Neuronal stem cell (in vitro differentiated cells): ENCODE results near the gene SMIM13. TPM values are rescaled to one million over a fixed set of nuclear protein-coding genes. Genes with fewer than 3 reads are reported as not detected.

Experiments
- DNase-seq: peaks from one replicate; pipeline ENCODE4 v3.0.0-alpha.2; 2013; ENCODE audit warnings: low spot score
- H2AFZ ChIP-seq: one replicate; pipeline ENCODE4 v1.6.1; 2013; ENCODE audit warnings: mild to moderate bottlenecking, low read length, inconsistent platforms
- H2AK5ac ChIP-seq: 2 replicates; pipeline ENCODE4 v1.6.1; 2013; ENCODE audit warnings: low read depth, mild to moderate bottlenecking, inconsistent platforms, low read length, moderate library complexity, mixed read lengths
- H2BK120ac ChIP-seq: 2 replicates; pipeline ENCODE4 v1.6.1; 2013; ENCODE audit warnings: low read depth, mild to moderate bottlenecking, inconsistent platforms, low read length, moderate library complexity, mixed read lengths
- H2BK12ac ChIP-seq: one replicate; pipeline ENCODE4 v1.6.1; 2013; ENCODE audit warnings: low read length, inconsistent platforms
- H2BK15ac ChIP-seq: 2 replicates; pipeline ENCODE4 v1.6.1; 2013; ENCODE audit warnings: mild to moderate bottlenecking, low read length, inconsistent platforms, mixed read lengths
- H2BK5ac ChIP-seq: one replicate; pipeline ENCODE4 v1.6.1; 2013; ENCODE audit warnings: inconsistent platforms, mild to moderate bottlenecking, low read length, moderate library complexity
- H3K14ac ChIP-seq: one replicate; pipeline ENCODE4 v1.6.1; 2013; ENCODE audit warnings: low read length, inconsistent platforms
- H3K18ac ChIP-seq: 2 replicates; pipeline ENCODE4 v1.6.1; 2013; ENCODE audit warnings: low read length, inconsistent platforms
- H3K23ac ChIP-seq: 2 replicates; pipeline ENCODE4 v1.6.1; 2013; ENCODE audit warnings: low read depth, mild to moderate bottlenecking, mixed read lengths, low read length, inconsistent platforms; ENCODE audit not compliant: poor library complexity
- H3K27ac ChIP-seq: replicated peaks from 3 replicates; pipeline ENCODE4 v1.5.1; 2013; ENCODE audit warnings: low read length, inconsistent platforms
- H3K27me3 ChIP-seq, 3 experiments: 2 replicates each; pipeline ENCODE4 v1.6.1; 2013; ENCODE audit warnings: low read length in 3 of 3, mild to moderate bottlenecking in 2 of 3, inconsistent platforms in 1 of 3, low read depth in 1 of 3, mixed read lengths in 1 of 3, moderate library complexity in 1 of 3; ENCODE audit not compliant: control insufficient read depth in 3 of 3, insufficient read depth in 3 of 3
- H3K36me3 ChIP-seq, 2 donors: replicated peaks in 1 of 2; 2 replicates each; pipeline ENCODE4 v1.6.1; 2013; ENCODE audit warnings: low read length in 2 of 2; ENCODE audit not compliant: control insufficient read depth in 2 of 2, insufficient read depth in 2 of 2
- H3K4ac ChIP-seq: 2 replicates; pipeline ENCODE4 v1.6.1; 2013; ENCODE audit warnings: inconsistent platforms, mild to moderate bottlenecking, low read length, moderate library complexity
- H3K4me1 ChIP-seq, 2 donors: 1 replicate in 1 of 2; 2 replicates in 1 of 2; pipeline ENCODE4 v1.6.1; 2013; ENCODE audit warnings: low read length in 2 of 2, low read depth in 1 of 2; ENCODE audit not compliant: control insufficient read depth in 2 of 2, insufficient read depth in 1 of 2
- H3K4me2 ChIP-seq: one replicate; pipeline ENCODE4 v1.6.1; 2013; ENCODE audit warnings: mild to moderate bottlenecking, low read length, inconsistent platforms; ENCODE audit not compliant: insufficient read depth, poor library complexity, severe bottlenecking
- H3K4me3 ChIP-seq, 2 donors: 2 replicates each; pipeline ENCODE4 v1.5.1; 2013; ENCODE audit warnings: low read length in 2 of 2, mild to moderate bottlenecking in 2 of 2, inconsistent platforms in 1 of 2, moderate library complexity in 1 of 2
- H3K79me1 ChIP-seq: one replicate; pipeline ENCODE4 v1.6.1; 2013; ENCODE audit warnings: low read depth, mild to moderate bottlenecking, inconsistent platforms, low read length, moderate library complexity
- H3K9ac ChIP-seq: one replicate; pipeline ENCODE4 v1.6.1; 2013; ENCODE audit warnings: mild to moderate bottlenecking, low read depth, low read length, inconsistent platforms; ENCODE audit not compliant: poor library complexity
- H3K9me3 ChIP-seq, 2 donors: replicated peaks in 1 of 2; 2 replicates each; pipeline versions ENCODE3 to v1.6.1; 2013; ENCODE audit warnings: low read length in 2 of 2, mild to moderate bottlenecking in 2 of 2, inconsistent platforms in 1 of 2, low read depth in 1 of 2, mixed read lengths in 1 of 2, moderate library complexity in 1 of 2; ENCODE audit not compliant: control insufficient read depth in 2 of 2, insufficient read depth in 1 of 2
- H4K8ac ChIP-seq: one replicate; pipeline ENCODE4 v1.6.1; 2013; ENCODE audit warnings: low read depth, mild to moderate bottlenecking, inconsistent platforms, low read length, moderate library complexity
- H4K91ac ChIP-seq: one replicate; pipeline ENCODE4 v1.6.1; 2013; ENCODE audit warnings: low read length, low read depth, mild to moderate bottlenecking, inconsistent platforms; ENCODE audit not compliant: poor library complexity
- WGBS, 2 donors: extraction: QIAGEN DNeasy Blood & Tissue Kit; methylation state at CpG; one replicate each; pipeline ENCODE4 v1.1.7; 2013; ENCODE audit warnings: missing lambda C conversion rate in 2 of 2, mixed read lengths in 1 of 2; ENCODE audit not compliant: insufficient read length in 2 of 2, insufficient replicate concordance in 1 of 2; ENCODE audit errors: extremely low coverage in 2 of 2; 5-methylcytosine and 5-hydroxymethylcytosine counted together
- small RNA-seq: library from polyadenylated mRNA; stranded (forward); fragments of <200 nt; extraction: miRNeasy Mini kit (QIAGEN cat#:217004); gene quantifications from one replicate; pipeline ENCODE3, GENCODE V24; 2013; ENCODE audit not compliant: insufficient read depth

Gene SMIM13

DNA sequence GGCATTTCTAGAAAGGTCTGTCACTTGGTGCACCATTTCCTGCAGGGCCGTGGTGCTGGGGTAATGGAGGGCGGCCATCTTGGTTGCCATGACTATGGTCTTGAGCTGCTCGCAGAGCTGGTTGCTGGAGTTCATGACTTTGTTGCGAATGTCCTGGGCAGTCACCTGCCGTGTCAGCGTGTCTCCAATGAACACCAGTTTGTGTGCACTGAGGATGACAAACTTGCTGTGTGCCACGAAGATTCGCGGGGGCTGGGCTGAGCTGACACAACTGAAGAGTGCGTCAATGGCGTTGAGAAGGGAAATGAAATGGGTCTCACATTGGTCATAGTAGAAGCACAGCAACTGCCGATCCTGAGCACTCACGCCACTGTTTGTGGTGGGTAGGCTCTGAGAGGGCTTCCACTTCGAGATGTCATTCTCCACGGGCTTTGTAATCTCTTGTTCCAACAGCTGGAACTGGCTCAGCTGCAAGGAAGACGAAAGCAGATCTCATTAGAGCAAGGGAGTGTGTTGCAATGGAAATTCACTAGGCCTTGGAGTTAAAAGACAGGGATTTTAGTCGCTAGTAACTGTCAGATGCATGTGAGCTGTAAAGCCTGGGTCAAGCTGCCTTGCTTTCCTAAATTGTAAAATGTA lies 91.7 kb downstream of the SMIM13 start:
- H3K27ac ChIP-seq: no peak overlapping the region
- no peak for DNase-seq
- peaks cover 29 to 87% of the 10 kb centered on the region in 2 donors for H3K36me3 ChIP-seq
- WGBS, 2 donors: no CpG with 5 or more reads among the region's 17 CpGs
- H2BK15ac ChIP-seq: no peak overlapping the region
- H2AK5ac ChIP-seq: no peak overlapping the region
- H3K79me1 ChIP-seq: no peaks in the 10 kb centered on the region
- H3K4me1 ChIP-seq: no peaks in the 10 kb centered on the region
- H3K14ac ChIP-seq: no peak overlapping the region
- H3K23ac ChIP-seq: no peak overlapping the region
- no peak overlapping the region for H2AFZ ChIP-seq
- H2BK120ac ChIP-seq: no peak overlapping the region
- H3K9me3 ChIP-seq: peaks cover 2 to 30% of the 10 kb centered on the region in 2 donors
- no peak overlapping the region for H3K9ac ChIP-seq
- H3K4me3 ChIP-seq: no peak overlapping the region
- no peak overlapping the region for H3K4ac ChIP-seq
- H2BK12ac ChIP-seq: no peak overlapping the region
- H2BK5ac ChIP-seq: no peak overlapping the region
- H4K8ac ChIP-seq: no peak overlapping the region
- H3K27me3 ChIP-seq: no peaks in the 10 kb centered on the region
- no peak overlapping the region for H3K18ac ChIP-seq
- no peak overlapping the region for H3K4me2 ChIP-seq
- H4K91ac ChIP-seq: no peak overlapping the region

GRCh38 chr6:11187301-11187700 lies 93.7 kb downstream of the SMIM13 start:
- Histone ChIP-seq H3K27ac (no peak overlapping the region), H3K36me3 (peaks cover 33 to 99% of the 10 kb centered on the region in 2 donors)
- no CpG with 5 or more reads among the region's 6 CpGs for WGBS, 2 donors

More at GRCh38 chr6:11187301-11187700, 93.7 kb downstream of the SMIM13 start:
- H3K9ac ChIP-seq: no peak overlapping the region
- H2BK120ac ChIP-seq: no peak overlapping the region
- no peak overlapping the region for H3K4me2 ChIP-seq
- no peak overlapping the region for H3K14ac ChIP-seq
- no peak overlapping the region for H3K4ac ChIP-seq
- no peak overlapping the region for H2BK5ac ChIP-seq
- H3K18ac ChIP-seq: no peak overlapping the region
- H4K8ac ChIP-seq: no peak overlapping the region
- peaks cover 2 to 22% of the 10 kb centered on the region in 2 donors for H3K9me3 ChIP-seq
- no peak overlapping the region for H3K23ac ChIP-seq
- no peak overlapping the region for H2AK5ac ChIP-seq
- H2BK15ac ChIP-seq: no peak overlapping the region
- no peaks in the 10 kb centered on the region for H3K4me1 ChIP-seq
- no peak overlapping the region for H4K91ac ChIP-seq
- H3K4me3 ChIP-seq: no peak overlapping the region
- no peaks in the 10 kb centered on the region for H3K27me3 ChIP-seq
- no peak overlapping the region for H2AFZ ChIP-seq
- no peak overlapping the region for H2BK12ac ChIP-seq
- no peak for DNase-seq
- no peaks in the 10 kb centered on the region for H3K79me1 ChIP-seq

Small RNAs within 50 kb of the gene (small RNA-seq; reads per million reads assigned to genes)
- gene AL136139.1: not detected
